CD4-positive, alpha-beta T cell treated with Interleukin-2 at 100 ng/mL for 4 hours (primary cell): ENCODE measurements around the gene GPANK1.

Source experiments
- DNase-seq: peaks from one replicate; pipeline ENCODE4 v3.0.0-alpha.2; 2020; ENCODE audit warnings: low spot score

The GPANK1 gene

DNA sequence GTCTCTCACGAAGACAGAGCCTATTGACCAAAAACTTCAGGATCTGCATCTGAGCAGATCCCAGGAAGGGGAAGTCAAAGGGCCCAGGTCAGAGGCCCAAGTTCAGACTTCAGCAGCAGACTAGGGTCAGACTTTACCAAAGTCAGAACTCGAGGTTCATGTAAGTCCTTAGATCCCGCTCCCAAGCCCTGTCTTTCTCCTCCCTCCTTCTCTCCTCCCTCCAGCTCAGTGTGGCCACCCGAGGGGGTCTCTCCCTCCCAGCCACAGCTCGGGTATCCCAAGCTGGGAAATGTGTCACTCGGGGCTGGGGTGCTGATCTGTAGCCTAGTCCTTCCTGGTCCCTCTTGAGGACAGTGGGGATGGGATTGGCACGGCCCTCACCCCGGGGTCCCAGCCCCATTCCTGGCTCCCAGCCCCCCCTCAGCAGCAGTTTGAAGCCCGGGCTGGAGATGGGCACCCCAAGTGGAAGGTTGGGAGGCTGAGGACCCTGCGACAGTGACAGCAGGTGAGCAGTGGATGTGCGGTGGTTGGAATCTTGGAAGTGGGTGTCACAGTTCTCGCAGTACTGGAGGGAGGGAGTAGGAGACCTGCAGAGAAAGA is 2.6 kb downstream of the GPANK1 start:
- no peak for DNase-seq

DNA sequence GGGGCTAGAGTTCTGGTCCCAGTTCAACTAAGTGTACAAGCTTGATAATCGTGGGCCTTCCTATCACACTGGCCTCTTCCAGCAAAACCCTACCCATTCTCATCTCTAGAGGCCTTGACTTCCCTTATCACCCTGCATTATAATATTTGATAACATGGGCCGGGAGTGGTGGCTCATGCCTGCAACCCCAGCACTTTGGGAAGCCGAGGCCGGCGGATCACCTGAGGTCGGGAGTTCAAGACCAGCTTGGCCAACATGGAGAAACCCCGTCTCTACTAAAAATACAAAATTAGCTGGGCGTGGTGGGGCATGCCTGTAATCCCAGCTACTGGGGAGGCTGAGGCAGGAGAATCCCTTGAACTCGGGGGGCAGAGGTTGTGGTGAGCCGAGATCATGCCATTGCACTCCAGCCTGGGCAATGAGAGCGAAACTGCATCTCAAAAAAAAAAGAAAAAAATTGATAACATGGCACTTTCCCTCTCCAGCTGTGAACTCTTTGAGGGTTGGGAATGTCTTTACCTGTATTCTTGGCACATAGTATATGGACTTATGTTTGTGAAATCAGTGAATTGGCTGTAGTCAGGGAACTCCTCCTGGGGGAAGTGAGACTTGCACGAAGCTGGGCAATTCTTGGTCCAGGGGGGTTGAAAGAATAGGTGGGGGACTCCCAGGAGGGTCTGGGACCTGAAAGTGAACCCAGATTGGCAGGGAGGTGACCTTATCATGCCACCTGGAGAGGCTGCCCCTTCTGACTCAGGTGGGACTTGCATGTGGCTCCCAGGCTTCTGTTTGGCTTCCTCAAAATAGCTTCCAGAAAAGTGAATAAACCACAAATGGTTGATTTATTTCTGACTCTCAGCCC is 3.3 kb downstream of the GPANK1 start:
- no peak for DNase-seq

- peak; percentile 71 for DNase-seq
These were observed 4.2 kb downstream of the GPANK1 start, which contains the start of gene C6orf47 for GRCh38 chr6:31660381-31661261. Gene C6orf47, minus strand, starts transcription at chr6:31660778. Its CDS starts 831 bp downstream, at chr6:31659947.

- DNase-seq = peak; percentile 67
These were observed 5.0 kb downstream of the GPANK1 start for GRCh38 chr6:31659649-31660380.

- no peak for DNase-seq
These were observed 5.7 kb downstream of the GPANK1 start for GRCh38 chr6:31658983-31659648.

DNA sequence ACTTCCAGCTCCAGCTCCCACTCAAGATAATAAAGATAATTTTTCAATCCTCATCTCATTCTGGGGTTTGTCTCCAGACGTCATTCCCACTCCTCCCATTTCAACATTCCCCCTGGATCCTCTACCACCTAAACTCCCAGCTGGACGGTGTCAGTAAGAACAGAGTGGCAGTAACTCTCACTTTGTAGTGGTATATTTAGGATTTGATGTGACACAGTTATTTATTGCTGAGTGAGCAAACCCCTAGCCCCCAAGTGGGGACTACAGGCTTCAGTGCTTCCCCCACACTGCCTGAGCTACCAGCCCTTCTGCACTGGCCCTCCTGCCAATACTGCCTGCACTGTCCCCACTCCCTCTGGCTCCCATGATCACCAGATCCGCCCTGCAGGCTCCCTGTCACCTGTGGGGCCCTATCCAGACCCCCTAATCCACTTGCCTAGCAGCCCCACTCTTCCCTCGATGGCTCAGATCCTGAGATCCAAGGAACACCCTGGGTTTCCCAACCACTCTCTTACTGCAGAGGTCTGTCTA is 6.6 kb downstream of the GPANK1 start:
- DNase-seq = no peak

GRCh38 chr6:31657406-31658157 is 7.2 kb downstream of the GPANK1 start:
- peak; percentile 22 for DNase-seq

GRCh38 chr6:31655349-31656237 is 9.2 kb downstream of the GPANK1 start, which contains the start of gene APOM:
Gene APOM, plus strand, starts transcription at chr6:31655894. Its CDS starts 73 bp downstream, at chr6:31655967.
- no peak for DNase-seq

GRCh38 chr6:31654574-31655348 is 10.0 kb downstream of the GPANK1 start:
- no peak for DNase-seq

DNA sequence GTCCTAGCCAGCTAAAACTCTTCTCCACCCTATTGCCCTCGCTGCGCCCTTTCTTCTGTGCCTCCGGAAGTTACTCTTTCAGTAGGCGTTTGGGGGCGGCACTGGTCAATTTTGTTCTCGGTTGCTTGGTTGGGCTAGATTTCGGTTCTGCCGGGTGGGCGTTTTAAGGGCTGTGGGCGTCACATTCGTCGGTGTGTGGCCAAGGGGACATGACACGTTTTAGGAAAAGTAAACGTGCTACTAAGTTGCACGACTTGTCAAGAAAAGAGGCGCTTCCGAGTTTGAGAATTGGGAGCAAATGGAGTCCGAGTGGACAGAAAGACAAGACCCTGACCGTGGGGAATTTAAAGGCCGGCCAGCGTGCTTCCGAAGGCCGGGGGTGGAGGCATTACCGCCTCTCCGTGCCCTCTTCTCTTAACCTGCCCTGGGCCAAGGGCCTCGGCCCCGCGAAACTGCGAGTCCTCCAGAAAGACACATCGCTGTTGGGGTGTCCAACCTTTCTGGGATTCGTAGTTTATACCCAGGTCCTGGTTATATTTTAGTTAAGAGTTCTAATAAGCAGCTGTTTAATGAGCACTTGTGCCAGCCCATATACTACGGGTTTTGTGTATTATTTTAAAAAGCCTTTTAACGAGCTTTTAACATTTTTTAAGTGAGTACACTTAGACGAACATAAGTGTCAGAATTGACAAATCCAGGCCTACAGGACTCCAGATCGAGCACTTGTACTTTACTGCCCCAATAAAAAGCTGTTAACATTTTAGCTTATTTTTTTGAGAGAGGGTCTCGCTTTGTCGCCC is 11.7 kb downstream of the GPANK1 start:
- no peak for DNase-seq

DNA sequence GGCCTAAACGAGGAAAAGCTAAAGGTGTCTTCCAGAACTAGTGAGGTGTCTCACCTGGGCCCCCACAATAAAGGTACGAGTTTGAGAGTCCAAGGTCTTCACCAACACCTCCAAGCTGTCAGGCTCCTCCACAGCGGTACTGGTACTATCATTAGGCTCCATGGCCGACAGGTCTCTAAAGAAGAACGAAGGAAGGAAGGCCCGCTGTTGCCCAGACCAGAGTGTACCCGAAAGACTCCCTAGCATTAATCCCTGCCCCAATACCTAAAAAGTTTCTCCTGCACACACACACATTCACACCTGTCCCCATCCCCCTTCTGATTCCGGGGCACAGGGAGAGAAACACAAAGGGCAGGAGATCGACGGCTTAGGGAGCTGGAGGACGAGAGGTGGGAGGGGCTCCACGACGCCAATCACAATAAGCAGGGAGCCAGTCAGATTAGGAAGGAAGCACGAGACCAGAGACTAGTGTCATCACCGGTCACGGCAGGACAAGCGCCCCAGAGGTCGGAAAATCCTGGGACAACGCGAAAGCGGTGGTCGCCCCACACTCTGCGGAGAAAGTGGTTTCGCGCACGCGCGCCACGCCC is 13.1 kb downstream of the GPANK1 start:
- DNase-seq = no peak

GRCh38 chr6:31645325-31645724 is 19.5 kb downstream of the GPANK1 start:
- DNase-seq = no peak

DNA sequence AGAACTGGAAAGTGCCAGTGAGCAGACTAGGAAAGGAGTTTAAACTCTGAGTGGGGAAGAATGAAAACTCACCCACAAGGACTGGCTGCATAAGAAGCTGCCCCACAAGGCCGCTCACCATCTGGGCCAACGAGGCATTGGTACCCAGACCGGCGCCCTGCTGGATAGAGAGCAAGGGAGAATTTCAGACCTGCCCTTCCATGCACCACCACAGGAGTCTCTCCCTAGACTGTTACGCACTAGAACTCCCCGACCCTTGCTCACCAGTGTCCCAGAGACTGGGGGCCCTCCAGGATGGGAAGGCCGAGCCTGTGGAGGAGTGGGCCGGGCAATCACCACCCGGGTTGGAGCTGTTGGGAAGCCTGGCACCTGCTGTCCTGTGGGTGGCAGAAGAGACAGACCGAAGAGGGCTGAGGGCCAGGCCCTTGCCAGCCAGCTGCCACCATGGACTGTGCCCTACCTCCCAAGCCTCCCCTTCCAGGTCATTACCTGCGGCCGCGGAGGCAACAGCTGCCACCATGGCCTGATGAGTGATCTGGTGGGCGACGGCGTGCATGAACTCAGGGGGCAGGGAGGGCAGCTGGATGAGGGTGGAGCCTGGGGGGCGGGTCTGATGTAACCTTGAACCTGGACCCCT is 20.9 kb downstream of the GPANK1 start:
- no peak for DNase-seq

DNA sequence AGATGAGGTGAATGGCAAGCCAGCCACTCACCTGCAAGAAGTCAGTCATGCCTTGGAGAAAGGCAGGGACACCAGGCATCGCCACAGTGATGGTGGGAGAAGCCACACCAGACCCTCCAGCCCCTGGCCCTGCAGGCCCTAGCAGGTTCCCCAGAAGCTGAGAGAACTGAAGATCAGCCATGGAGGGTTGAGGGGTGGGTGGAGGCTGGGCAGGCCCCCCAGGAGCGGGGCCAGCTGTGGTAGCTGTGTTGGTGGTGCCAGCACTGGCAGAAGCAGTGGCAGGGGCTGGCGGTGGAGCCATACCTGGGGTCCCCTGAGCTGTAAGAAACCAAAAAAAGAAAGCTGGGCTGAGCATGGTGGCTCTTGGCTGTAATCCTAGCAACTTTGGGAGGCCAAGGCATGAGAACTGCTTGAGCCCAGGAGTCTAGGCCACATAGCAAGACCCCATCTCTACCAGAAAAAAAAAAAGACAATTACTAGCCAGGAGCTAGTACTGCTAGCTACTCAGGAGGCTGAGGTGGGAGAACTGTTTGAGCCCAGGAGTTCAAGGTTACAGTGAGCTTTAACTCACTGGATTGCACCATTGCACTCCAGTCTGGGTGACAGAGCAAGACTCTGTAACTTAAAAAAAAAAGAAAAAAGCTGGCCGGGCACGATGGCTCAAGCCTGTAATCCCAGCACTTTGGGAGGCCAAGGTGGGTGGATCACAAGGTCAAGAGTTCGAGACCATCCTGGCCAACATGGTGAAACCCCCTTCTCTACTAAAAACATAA is 21.8 kb downstream of the GPANK1 start:
- DNase-seq = no peak

- no peak for DNase-seq
These were observed 23.4 kb downstream of the GPANK1 start for GRCh38 chr6:31641370-31641769.

- no peak for DNase-seq
These were observed 24.2 kb downstream of the GPANK1 start for GRCh38 chr6:31640612-31641011.
